HepG2 (cell line): ENCODE results near the gene CES3. TPM values are rescaled to one million over a fixed set of nuclear protein-coding genes. Genes with fewer than 3 reads are reported as not detected.

ENCODE experiments used
- CBX1 ChIP-seq: IDR thresholded peaks from one replicate; pipeline ENCODE4 v1.6.1; 2016; ENCODE audit warnings: antibody characterized with exemption, low read depth
- HNRNPUL1 ChIP-seq: fragments of 200-400 bp; formaldehyde crosslinking; IDR thresholded peaks from 2 replicates; pipeline ENCODE4 v1.6.1; 2017; ENCODE audit warnings: low read depth, mild to moderate bottlenecking, low read length, moderate library complexity
- IKZF4 ChIP-seq: sonication (generic); formaldehyde crosslinking; IDR thresholded peaks from 2 replicates; pipeline ENCODE4 v1.5.1; 2020; ENCODE audit warnings: borderline replicate concordance, mild to moderate bottlenecking, low read depth, missing genetic modification reagents; ENCODE audit errors: not compliant biosample characterization
- JUN ChIP-seq: sonication (generic); formaldehyde crosslinking; IDR thresholded peaks from 2 replicates; pipeline ENCODE4 v1.4.0; 2020; ENCODE audit warnings: mild to moderate bottlenecking, missing genetic modification reagents
- KAT8 ChIP-seq: IDR thresholded peaks from 2 replicates; pipeline ENCODE4 v1.6.1; 2016; ENCODE audit warnings: missing genetic modification reagents, missing compliant biosample characterization
- NFIB ChIP-seq: sonication (generic); formaldehyde crosslinking; IDR thresholded peaks from 2 replicates; pipeline ENCODE4 v1.9.0; 2021; ENCODE audit warnings: missing genetic modification reagents, mild to moderate bottlenecking, borderline replicate concordance
- NFYB ChIP-seq: sonication (generic); formaldehyde crosslinking; IDR thresholded peaks from 2 replicates; pipeline ENCODE4 v1.4.0; 2020; ENCODE audit warnings: missing genetic modification reagents
- PHF5A ChIP-seq: IDR thresholded peaks from one replicate; pipeline ENCODE4 v1.6.1; 2018; ENCODE audit warnings: low read depth, missing genetic modification reagents; ENCODE audit not compliant: unreplicated experiment
- RCOR2 ChIP-seq: IDR thresholded peaks from 2 replicates; pipeline ENCODE4 v1.6.1; 2016; ENCODE audit warnings: missing biosample characterization, missing genetic modification reagents
- REST ChIP-seq, 2 experiments: IDR thresholded peaks; 2 replicates each; pipeline ENCODE4 v1.6.1; 2011 to 2012; ENCODE audit warnings: low read length in 2 of 2, borderline replicate concordance in 1 of 2, low read depth in 1 of 2, mild to moderate bottlenecking in 1 of 2, moderate library complexity in 1 of 2
- ZBTB3 ChIP-seq: sonication (generic); formaldehyde crosslinking; IDR thresholded peaks from 2 replicates; pipeline ENCODE4 v1.4.0; 2020; ENCODE audit warnings: low read depth, mild to moderate bottlenecking, moderate library complexity, missing genetic modification reagents, borderline replicate concordance
- ZNF230 ChIP-seq: sonication (generic); formaldehyde crosslinking; IDR thresholded peaks from 2 replicates; pipeline ENCODE4 v1.4.0; 2020; ENCODE audit warnings: mild to moderate bottlenecking, missing genetic modification reagents
- ZNF256 ChIP-seq: sonication (generic); formaldehyde crosslinking; conservative IDR thresholded peaks from 2 replicates; pipeline ENCODE4 v1.4.0; 2020; ENCODE audit warnings: missing genetic modification reagents
- ZNF282 ChIP-seq: fragments of 450-650 bp; IDR thresholded peaks from 2 replicates; pipeline ENCODE4 v1.6.1; 2018; ENCODE audit not compliant: partially characterized antibody
- ZNF367 ChIP-seq: sonication (generic); formaldehyde crosslinking; IDR thresholded peaks from 2 replicates; pipeline ENCODE4 v1.4.0; 2020; ENCODE audit warnings: missing genetic modification reagents, borderline replicate concordance
- polyA plus RNA-seq, 8 experiments: library from polyadenylated mRNA; depleted of rRNA in 3 of 8; stranded (reverse) in 7 of 8; unstranded in 1 of 8; fragments of >200 nt; fragmentation: Illumina TruSeq in 4 of 8; extraction: Trizol in 4 of 8; gene quantifications; 2 replicates each; pipeline versions ENCODE4 v1.2.1 to v1.2.3, GENCODE V29; 2011 to 2016; ENCODE audit warnings: low read depth in 4 of 8, missing spikeins in 1 of 8, mixed read lengths in 1 of 8; ENCODE audit not compliant: insufficient read depth in 1 of 8
- total RNA-seq, 5 experiments: library from RNA; depleted of rRNA; stranded (reverse); fragments of >200 nt; fragmentation: Illumina TruSeq; extraction: Trizol; gene quantifications; 2 replicates each; pipeline ENCODE4 v1.2.3, GENCODE V29; 2016; ENCODE audit warnings: low read depth in 1 of 5
- TF ChIP-seq, protein P1 (sequence below), 2 experiments: fragments of 450-650 bp in 1 of 2; sonication (generic) in 1 of 2; formaldehyde crosslinking in 1 of 2; IDR thresholded peaks; 2 replicates each; pipeline versions ENCODE4 v1.6.1 to v1.8.0; 2016 to 2022; ENCODE audit warnings: antibody characterized with exemption in 1 of 2, mild to moderate bottlenecking in 1 of 2, missing genetic modification reagents in 1 of 2

Gene CES3
- total and polyA plus RNA-seq, 2 of the 13 experiments (the other 11 are each of a cell fraction or from before 2014, with no cell fraction given): 6.6 to 17.4 TPM

DNA sequence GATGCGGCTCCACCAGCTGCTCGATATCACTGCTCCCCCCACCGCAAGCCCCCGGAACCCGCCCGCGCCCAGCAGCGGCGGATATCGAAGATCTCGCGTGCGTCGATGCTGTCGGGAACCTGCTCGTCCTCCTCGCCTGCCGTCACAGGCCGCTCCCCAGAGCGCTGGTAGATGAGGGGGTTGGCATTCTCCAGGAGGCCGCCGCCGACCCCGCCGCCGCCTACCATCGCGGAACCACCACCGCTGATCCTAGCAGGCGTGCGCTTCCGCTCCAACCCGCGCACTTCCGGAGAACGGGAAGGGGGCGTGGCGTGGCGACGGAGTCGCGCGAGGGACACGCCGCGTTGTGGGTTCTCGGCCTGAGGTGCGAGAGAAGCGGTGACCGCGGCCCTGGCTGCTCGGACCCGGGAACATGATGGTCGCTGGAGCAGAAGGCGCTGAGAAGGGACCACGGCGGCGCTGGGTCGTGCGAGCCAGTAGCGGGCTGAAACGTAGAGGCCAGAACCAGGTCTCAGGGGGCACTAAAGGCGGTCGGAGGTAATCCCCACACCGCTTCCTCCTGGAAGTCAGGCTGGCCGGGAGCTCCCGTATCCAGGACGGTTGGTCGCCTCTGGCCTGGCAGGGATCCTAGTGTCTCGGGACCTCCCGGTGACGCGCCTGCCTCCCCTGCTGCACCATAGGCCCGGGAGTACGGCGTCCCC, 26.8 kb upstream of the CES3 start, which contains the start of gene CIAO2B (continued):
- TF ChIP-seq REST (IDR thresholded peaks at IDR 0.05; ENCODE audit: borderline replicate concordance in 1 of 2, low read depth in 1 of 2, low read length in 2 of 2) (peak in 1 of 2 experiments; percentile 78; a peak in 2 of 4 replicates), HNRNPUL1 (no peak), NFIB (CRISPR knock-in tag) (peak; percentile 95; the same call in 1 of the 2 replicates), ZNF256 (CRISPR knock-in tag) (peak; percentile 94), ZNF367 (CRISPR knock-in tag) (no peak), JUN (CRISPR knock-in tag) (peak; percentile 41; the same call in 1 of the 2 replicates), CBX1 (peak; percentile 77), ZNF282 (no peak), KAT8 (peak; percentile 97), IKZF4 (CRISPR knock-in tag) (peak; percentile 58), RCOR2 (CRISPR knock-in tag) (peak; percentile 45; the same call in 1 of the 2 replicates), ZNF230 (peak; percentile 51), PHF5A (CRISPR knock-in tag) (peak; percentile 75), ZBTB3 (0 out of 2 replicates have a peak, but pooled peaks have one; percentile 21), NFYB (CRISPR knock-in tag) (peak; percentile 13; the same call in 1 of the 2 replicates)
- TF ChIP-seq, protein P1, sequence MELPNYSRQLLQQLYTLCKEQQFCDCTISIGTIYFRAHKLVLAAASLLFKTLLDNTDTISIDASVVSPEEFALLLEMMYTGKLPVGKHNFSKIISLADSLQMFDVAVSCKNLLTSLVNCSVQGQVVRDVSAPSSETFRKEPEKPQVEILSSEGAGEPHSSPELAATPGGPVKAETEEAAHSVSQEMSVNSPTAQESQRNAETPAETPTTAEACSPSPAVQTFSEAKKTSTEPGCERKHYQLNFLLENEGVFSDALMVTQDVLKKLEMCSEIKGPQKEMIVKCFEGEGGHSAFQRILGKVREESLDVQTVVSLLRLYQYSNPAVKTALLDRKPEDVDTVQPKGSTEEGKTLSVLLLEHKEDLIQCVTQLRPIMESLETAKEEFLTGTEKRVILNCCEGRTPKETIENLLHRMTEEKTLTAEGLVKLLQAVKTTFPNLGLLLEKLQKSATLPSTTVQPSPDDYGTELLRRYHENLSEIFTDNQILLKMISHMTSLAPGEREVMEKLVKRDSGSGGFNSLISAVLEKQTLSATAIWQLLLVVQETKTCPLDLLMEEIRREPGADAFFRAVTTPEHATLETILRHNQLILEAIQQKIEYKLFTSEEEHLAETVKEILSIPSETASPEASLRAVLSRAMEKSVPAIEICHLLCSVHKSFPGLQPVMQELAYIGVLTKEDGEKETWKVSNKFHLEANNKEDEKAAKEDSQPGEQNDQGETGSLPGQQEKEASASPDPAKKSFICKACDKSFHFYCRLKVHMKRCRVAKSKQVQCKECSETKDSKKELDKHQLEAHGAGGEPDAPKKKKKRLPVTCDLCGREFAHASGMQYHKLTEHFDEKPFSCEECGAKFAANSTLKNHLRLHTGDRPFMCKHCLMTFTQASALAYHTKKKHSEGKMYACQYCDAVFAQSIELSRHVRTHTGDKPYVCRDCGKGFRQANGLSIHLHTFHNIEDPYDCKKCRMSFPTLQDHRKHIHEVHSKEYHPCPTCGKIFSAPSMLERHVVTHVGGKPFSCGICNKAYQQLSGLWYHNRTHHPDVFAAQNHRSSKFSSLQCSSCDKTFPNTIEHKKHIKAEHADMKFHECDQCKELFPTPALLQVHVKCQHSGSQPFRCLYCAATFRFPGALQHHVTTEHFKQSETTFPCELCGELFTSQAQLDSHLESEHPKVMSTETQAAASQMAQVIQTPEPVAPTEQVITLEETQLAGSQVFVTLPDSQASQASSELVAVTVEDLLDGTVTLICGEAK (IDR thresholded peaks at IDR 0.05): peak; percentile 63; the same call in 1 of the 2 replicates
- TF ChIP-seq, protein P1 (CRISPR knock-in tag; IDR thresholded peaks at IDR 0.05): peak; percentile 92
